KMS-11 (cell line): Measurements from ENCODE around the gene RPL27.
A peak's percentile ranks its signal among the peaks of the same experiment; 100 is the strongest.

ENCODE experiments used
- H2AFZ ChIP-seq: fragments of 200-600 bp; sonication (generic); 2 replicates; pipeline ENCODE4 v1.6.1; 2016; ENCODE audit warnings: antibody characterized with exemption, mixed run types, low read depth
- H3K27ac ChIP-seq: fragments of 200-600 bp; sonication (generic); 2 replicates; pipeline ENCODE4 v1.6.1; 2016; ENCODE audit warnings: mild to moderate bottlenecking, mixed run types
- H3K27me3 ChIP-seq: fragments of 200-600 bp; sonication (generic); 2 replicates; pipeline ENCODE4 v1.6.1; 2017; ENCODE audit warnings: mild to moderate bottlenecking, low read depth, mixed run types, moderate library complexity; ENCODE audit not compliant: insufficient read depth
- H3K36me3 ChIP-seq: fragments of 200-600 bp; sonication (generic); 2 replicates; pipeline ENCODE4 v1.6.1; 2017; ENCODE audit warnings: mild to moderate bottlenecking, mixed run types; ENCODE audit not compliant: insufficient read depth
- H3K4me1 ChIP-seq: fragments of 200-600 bp; sonication (generic); 2 replicates; pipeline ENCODE4 v1.6.1; 2016; ENCODE audit warnings: mild to moderate bottlenecking, low read depth, mixed run types; ENCODE audit not compliant: poor library complexity, severe bottlenecking
- H3K4me2 ChIP-seq: fragments of 200-600 bp; sonication (generic); 2 replicates; pipeline ENCODE4 v1.7.0; 2016; ENCODE audit warnings: mild to moderate bottlenecking, mixed run types
- H3K4me3 ChIP-seq: fragments of 200-600 bp; sonication (generic); IDR thresholded peaks from 2 replicates; pipeline ENCODE4 v1.6.1; 2017; ENCODE audit warnings: low read depth, low read length, mixed read lengths; ENCODE audit not compliant: insufficient read depth
- H3K79me2 ChIP-seq: fragments of 200-600 bp; sonication (generic); 2 replicates; pipeline ENCODE4 v1.6.1; 2016; ENCODE audit warnings: low read depth, mixed run types; ENCODE audit not compliant: insufficient read depth
- H3K9ac ChIP-seq: fragments of 200-600 bp; sonication (generic); 2 replicates; pipeline ENCODE4 v1.6.1; 2016; ENCODE audit warnings: mild to moderate bottlenecking, mixed run types
- H4K20me1 ChIP-seq: fragments of 200-600 bp; sonication (generic); 2 replicates; pipeline ENCODE4 v1.6.1; 2016; ENCODE audit warnings: mild to moderate bottlenecking, mixed run types; ENCODE audit not compliant: insufficient read depth
- CTCF ChIP-seq: fragments of 200-600 bp; sonication (generic); conservative IDR thresholded peaks from 2 replicates; pipeline ENCODE4 v1.6.1; 2017; ENCODE audit warnings: low read depth, mild to moderate bottlenecking, antibody characterized with exemption, low read length, moderate library complexity, mixed read lengths

RPL27 gene

GRCh38 chr17:43020030-43020621 is 21.9 kb downstream of the RPL27 start:
- Histone ChIP-seq H3K4me3 (no peak overlapping the region), H2AFZ (no peak overlapping the region), H3K27me3 (no peaks in the 10 kb centered on the region), H3K4me1 (peaks cover 18% of the 10 kb centered on the region), H3K36me3 (no peaks in the 10 kb centered on the region), H4K20me1 (no peaks in the 10 kb centered on the region), H3K9ac (no peak overlapping the region), H3K4me2 (no peak overlapping the region), H3K27ac (no peak overlapping the region), H3K79me2 (no peaks in the 10 kb centered on the region)
- TF ChIP-seq CTCF = no peak

DNA sequence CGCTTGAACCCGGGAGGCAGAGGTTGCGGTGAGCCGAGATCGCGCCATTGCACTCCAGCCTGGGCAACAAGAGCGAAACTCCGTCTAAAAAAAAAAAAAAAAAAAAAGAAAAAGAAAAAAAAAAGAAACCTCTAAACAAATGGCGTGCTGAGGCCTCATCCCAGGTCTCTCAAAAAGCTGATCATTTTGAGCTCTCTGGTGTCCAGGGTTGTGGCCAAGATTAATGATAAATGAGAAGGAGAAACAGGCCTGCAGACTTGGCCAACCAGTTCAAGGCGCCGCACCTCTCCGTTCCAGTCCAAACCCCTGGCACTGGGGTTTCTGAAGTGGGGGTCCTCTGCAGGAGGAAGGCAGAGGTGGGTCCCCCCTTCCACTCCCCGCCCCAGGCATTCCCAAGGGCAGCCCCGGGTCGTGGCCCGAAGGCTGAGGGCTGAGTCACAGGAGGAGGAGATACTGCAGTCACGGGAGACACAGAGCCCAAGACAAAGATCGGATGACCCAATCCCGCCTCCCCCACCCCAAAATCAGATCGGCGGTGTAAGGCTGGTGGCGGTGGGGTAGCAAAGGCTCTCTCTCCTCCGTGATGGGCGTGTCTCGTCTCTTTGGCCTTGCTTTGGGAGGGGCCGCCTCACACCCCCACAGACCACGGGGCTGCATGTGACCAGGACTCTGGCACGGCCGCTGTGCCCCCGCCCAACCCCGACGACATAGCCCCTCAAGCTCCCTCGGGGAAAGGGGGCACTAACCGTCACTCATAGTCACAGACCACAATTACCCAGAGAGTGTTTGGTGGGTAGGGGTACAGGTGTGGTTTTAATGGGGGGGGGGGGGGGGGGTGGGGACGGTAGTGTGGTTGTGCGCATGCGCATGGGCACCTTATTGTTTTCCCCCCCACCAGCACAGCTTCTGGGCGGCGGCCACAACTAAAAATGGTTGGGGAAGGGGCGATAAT is 22.8 kb downstream of the RPL27 start:
- Histone ChIP-seq H3K4me1 (peaks cover 18% of the 10 kb centered on the region), H4K20me1 (no peaks in the 10 kb centered on the region), H3K27ac (no peak overlapping the region), H3K9ac (no peak overlapping the region), H2AFZ (no peak overlapping the region), H3K36me3 (no peaks in the 10 kb centered on the region), H3K27me3 (no peaks in the 10 kb centered on the region), H3K4me2 (peak overlapping the region; percentile 67; the same call in 1 of the 2 replicates), H3K4me3 (no peak overlapping the region), H3K79me2 (no peaks in the 10 kb centered on the region)
- no peak for TF ChIP-seq CTCF

- H3K4me1 ChIP-seq = peaks cover 18% of the 10 kb centered on the region
- peak within 1 kb of the TSS; percentile 32; the same call in 1 of the 2 replicates for H3K9ac ChIP-seq
- H3K4me3 ChIP-seq = no peak within 1 kb of the TSS
- H4K20me1 ChIP-seq = no peaks in the 10 kb centered on the region
- H2AFZ ChIP-seq = peak within 1 kb of the TSS; percentile 93
- TF ChIP-seq CTCF = no peak
- H3K36me3 ChIP-seq = no peaks in the 10 kb centered on the region
- peak within 1 kb of the TSS; percentile 67 for H3K4me2 ChIP-seq
- H3K27me3 ChIP-seq = no peaks in the 10 kb centered on the region
- H3K27ac ChIP-seq = no peak within 1 kb of the TSS
- no peaks in the 10 kb centered on the region for H3K79me2 ChIP-seq
Observed at GRCh38 chr17:43021741-43022512, 23.7 kb downstream of the RPL27 start, which contains the start of gene VAT1. Gene VAT1 (minus strand): TSS chr17:43022385. CDS start chr17:43022322, 63 bp downstream.
